ENCODE results near the gene EID2B. TPM values are rescaled to one million over a fixed set of nuclear protein-coding genes. Genes with fewer than 3 reads are reported as not detected.

EID2B gene
- total RNA-seq, 6 experiments from 2014 or later, result 0.18 to 0.78 (median 0.46) TPM

DNA sequence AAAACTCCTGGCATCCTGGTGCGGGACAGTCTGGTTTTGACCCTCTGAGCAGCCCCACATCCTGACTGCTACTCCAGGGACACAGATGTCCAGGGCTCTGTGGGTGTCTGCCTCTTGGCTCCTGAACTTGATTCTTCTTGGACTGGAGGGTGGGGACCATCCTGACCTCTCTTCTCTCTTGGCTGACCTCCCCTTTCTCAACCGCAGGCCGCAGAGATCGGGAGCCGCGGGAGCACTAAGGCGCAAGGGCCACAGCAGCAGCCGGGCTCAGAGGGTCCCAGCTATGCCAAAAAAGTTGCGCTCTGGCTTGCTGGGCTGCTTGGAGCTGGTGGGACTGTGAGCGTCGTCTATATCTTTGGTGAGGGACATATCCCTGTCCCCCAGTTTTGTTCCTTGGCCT is 51.0 kb downstream of the EID2B start:
- 59% methylated on average over 4 of the region's 11 CpGs for WGBS (ENCODE audit: insufficient coverage, low coverage, low lambda C conversion rate, missing lambda C conversion rate)
- no peaks in the 10 kb centered on the region for H3K9me3 ChIP-seq
- DNase-seq (no peak), ATAC-seq (no peak)
- no peaks in the 10 kb centered on the region for H3K27me3 ChIP-seq
- peaks cover 0 to 13% (median 3%) of the 10 kb centered on the region in 4 donors for H3K36me3 ChIP-seq
- H3K4me3 ChIP-seq, result peak overlapping the region; percentile 72 to 91 (median 82)
- H3K4me1 ChIP-seq, result peaks cover 0 to 9% (median 3%) of the 10 kb centered on the region in 4 donors
- no peak for TF ChIP-seq POLR2A (IDR thresholded peaks at IDR 0.05)
- TF ChIP-seq, protein P1, sequence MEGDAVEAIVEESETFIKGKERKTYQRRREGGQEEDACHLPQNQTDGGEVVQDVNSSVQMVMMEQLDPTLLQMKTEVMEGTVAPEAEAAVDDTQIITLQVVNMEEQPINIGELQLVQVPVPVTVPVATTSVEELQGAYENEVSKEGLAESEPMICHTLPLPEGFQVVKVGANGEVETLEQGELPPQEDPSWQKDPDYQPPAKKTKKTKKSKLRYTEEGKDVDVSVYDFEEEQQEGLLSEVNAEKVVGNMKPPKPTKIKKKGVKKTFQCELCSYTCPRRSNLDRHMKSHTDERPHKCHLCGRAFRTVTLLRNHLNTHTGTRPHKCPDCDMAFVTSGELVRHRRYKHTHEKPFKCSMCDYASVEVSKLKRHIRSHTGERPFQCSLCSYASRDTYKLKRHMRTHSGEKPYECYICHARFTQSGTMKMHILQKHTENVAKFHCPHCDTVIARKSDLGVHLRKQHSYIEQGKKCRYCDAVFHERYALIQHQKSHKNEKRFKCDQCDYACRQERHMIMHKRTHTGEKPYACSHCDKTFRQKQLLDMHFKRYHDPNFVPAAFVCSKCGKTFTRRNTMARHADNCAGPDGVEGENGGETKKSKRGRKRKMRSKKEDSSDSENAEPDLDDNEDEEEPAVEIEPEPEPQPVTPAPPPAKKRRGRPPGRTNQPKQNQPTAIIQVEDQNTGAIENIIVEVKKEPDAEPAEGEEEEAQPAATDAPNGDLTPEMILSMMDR (IDR thresholded peaks at IDR 0.05), result no peak
- H3K27ac ChIP-seq, result no peak overlapping the region
- intact Hi-C loops (cut with DNase I), result no loop called here

DNA sequence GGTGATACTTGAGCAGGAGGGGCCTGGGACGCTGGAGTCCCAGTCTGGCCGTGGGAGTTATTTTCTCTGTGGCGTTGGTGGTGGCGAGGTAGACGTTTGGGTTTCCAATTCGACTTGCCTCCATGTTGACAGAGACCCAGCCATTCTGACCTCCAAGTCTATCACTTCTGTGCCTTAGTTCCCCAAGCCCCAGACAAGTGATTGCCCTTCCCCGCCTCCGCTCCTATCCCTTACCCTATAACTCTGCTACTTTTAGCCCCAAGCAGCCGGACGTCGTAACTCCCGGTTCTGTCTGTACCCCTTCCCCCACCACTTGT is 51.5 kb downstream of the EID2B start:
- no peak for ATAC-seq
- Histone ChIP-seq H3K4me1 (peaks cover 0 to 9% (median 3%) of the 10 kb centered on the region in 4 donors), H3K36me3 (peaks cover 0 to 14% (median 3%) of the 10 kb centered on the region in 4 donors), H3K27ac (peak overlapping the region; percentile 66 to 78 (median 69)), H3K27me3 (no peaks in the 10 kb centered on the region), H3K4me3 (peak overlapping the region; percentile 72 to 91 (median 82)), H3K9me3 (no peaks in the 10 kb centered on the region)
- no peak for TF ChIP-seq POLR2A (IDR thresholded peaks at IDR 0.05)
- TF ChIP-seq, protein P1 (IDR thresholded peaks at IDR 0.05), result no peak
- intact Hi-C loops (cut with DNase I), result no loop called here
- 4% methylated on average over 8 of the region's 12 CpGs for WGBS (ENCODE audit: insufficient coverage, low coverage, low lambda C conversion rate, missing lambda C conversion rate)
- DNase-seq, result no peak

Other genes with a start within 250 kb of the EID2B start
- gene IFNL1, start 236.4 kb downstream of the EID2B start, total RNA-seq, result not detected
- under 1 TPM; 0.32 to 0.97 (median 0.61) TPM for gene LRFN1, start 212.0 kb downstream of the EID2B start, total RNA-seq
- gene GMFG, start 196.8 kb downstream of the EID2B start, total RNA-seq, result 10 to 100 TPM in 3 of 6 experiments, 1 to 10 TPM in 3; 2.8 to 23.8 (median 12.7) TPM
- gene SAMD4B, start 190.4 kb downstream of the EID2B start, total RNA-seq, result 10 to 100 TPM; 23.0 to 45.6 (median 31.6) TPM
- 10 to 100 TPM; 18.6 to 34.9 (median 24.8) TPM for gene PAF1, start 141.7 kb downstream of the EID2B start, total RNA-seq
- 10 to 100 TPM; 19.4 to 38.1 (median 24.1) TPM for gene MED29, start 141.5 kb downstream of the EID2B start, total RNA-seq
- 100 to 1,000 TPM in 3 of 6 experiments, 10 to 100 TPM in 3; 28.3 to 156 (median 91.7) TPM for gene ZFP36, start 126.0 kb downstream of the EID2B start, total RNA-seq
- 10 to 100 TPM in 1 of 6 experiments, 1 to 10 TPM in 5; 1.6 to 15.0 (median 6.3) TPM for gene PLEKHG2, start 120.2 kb downstream of the EID2B start, total RNA-seq
- 100 to 1,000 TPM; 448 to 643 (median 568) TPM for gene RPS16, start 96.9 kb downstream of the EID2B start, total RNA-seq
- gene SUPT5H, start 87.3 kb downstream of the EID2B start, total RNA-seq, result 10 to 100 TPM; 42.3 to 60.8 (median 54.7) TPM
- 10 to 100 TPM; 28.1 to 48.1 (median 31.3) TPM for gene TIMM50, start 52.0 kb downstream of the EID2B start, total RNA-seq
- not detected for gene DLL3, start 33.9 kb downstream of the EID2B start, total RNA-seq
- not detected for gene SELENOV, start 17.7 kb downstream of the EID2B start, total RNA-seq
- 1 to 10 TPM; 4.3 to 7.6 (median 5.4) TPM for gene EID2, start 7.3 kb upstream of the EID2B start, total RNA-seq
- not detected for gene LGALS13, start 69.7 kb upstream of the EID2B start, total RNA-seq
- not detected for gene LGALS16, start 123.1 kb upstream of the EID2B start, total RNA-seq
- not detected for gene LGALS14, start 171.6 kb upstream of the EID2B start, total RNA-seq
- not detected for gene CLC, start 205.2 kb upstream of the EID2B start, total RNA-seq
- gene LEUTX, start 246.0 kb upstream of the EID2B start, total RNA-seq, result not detected